WTC11 (cell line): ENCODE data around the gene CD59.

ENCODE experiments used
- CREB1 ChIP-seq: sonication (generic); formaldehyde crosslinking; IDR thresholded peaks from 2 replicates; pipeline ENCODE4 v1.8.0; 2023; ENCODE audit warnings: mild to moderate bottlenecking, missing genetic modification reagents
- CREM ChIP-seq: sonication (generic); formaldehyde crosslinking; IDR thresholded peaks from 2 replicates; pipeline ENCODE4 v1.8.1; 2022; ENCODE audit warnings: mild to moderate bottlenecking, missing genetic modification reagents, moderate library complexity
- ELF4 ChIP-seq: sonication (generic); formaldehyde crosslinking; IDR thresholded peaks from 2 replicates; pipeline ENCODE4 v1.8.1; 2022; ENCODE audit warnings: low read depth, mild to moderate bottlenecking, moderate library complexity, missing genetic modification reagents
- ETV6 ChIP-seq: sonication (generic); formaldehyde crosslinking; IDR thresholded peaks from 2 replicates; pipeline ENCODE4 v1.8.1; 2022; ENCODE audit warnings: mild to moderate bottlenecking, missing genetic modification reagents
- FOXP4 ChIP-seq: sonication (generic); formaldehyde crosslinking; IDR thresholded peaks from 2 replicates; pipeline ENCODE4 v1.8.0; 2022; ENCODE audit warnings: mild to moderate bottlenecking, missing genetic modification reagents
- GABPB1 ChIP-seq: sonication (generic); formaldehyde crosslinking; IDR thresholded peaks from 2 replicates; pipeline ENCODE4 v1.8.1; 2023; ENCODE audit warnings: mild to moderate bottlenecking, missing genetic modification reagents
- HMGXB4 ChIP-seq: sonication (generic); formaldehyde crosslinking; IDR thresholded peaks from 2 replicates; pipeline ENCODE4 v1.8.1; 2023; ENCODE audit warnings: mild to moderate bottlenecking, moderate library complexity, missing genetic modification reagents
- NR1H2 ChIP-seq: sonication (generic); formaldehyde crosslinking; IDR thresholded peaks from 2 replicates; pipeline ENCODE4 v1.9.0; 2021; ENCODE audit warnings: mild to moderate bottlenecking, moderate library complexity, missing genetic modification reagents
- TEAD1 ChIP-seq: sonication (generic); formaldehyde crosslinking; IDR thresholded peaks from 2 replicates; pipeline ENCODE4 v1.8.0; 2022; ENCODE audit warnings: mild to moderate bottlenecking, missing genetic modification reagents
- ZNF121 ChIP-seq: sonication (generic); formaldehyde crosslinking; IDR thresholded peaks from 2 replicates; pipeline ENCODE4 v1.8.0; 2023; ENCODE audit warnings: missing genetic modification reagents
- ZNF232 ChIP-seq: sonication (generic); formaldehyde crosslinking; IDR thresholded peaks from 2 replicates; pipeline ENCODE4 v1.8.0; 2022; ENCODE audit warnings: mild to moderate bottlenecking, missing genetic modification reagents
- ZNF416 ChIP-seq: fragments of 250-450 bp; sonication (Bioruptor Pico); IDR thresholded peaks from 2 replicates; pipeline ENCODE4 v1.9.0; 2021; ENCODE audit warnings: mild to moderate bottlenecking, inconsistent platforms
- TF ChIP-seq, protein P1 (sequence below): fragments of 200-600 bp; IDR thresholded peaks from 2 replicates; pipeline ENCODE4 v1.8.0; 2022; ENCODE audit warnings: antibody characterized with exemption
- TF ChIP-seq, protein P2 (sequence below): sonication (generic); formaldehyde crosslinking; conservative IDR thresholded peaks from 2 replicates; pipeline ENCODE4 v1.8.1; 2022; ENCODE audit warnings: mild to moderate bottlenecking, missing genetic modification reagents

DNA sequence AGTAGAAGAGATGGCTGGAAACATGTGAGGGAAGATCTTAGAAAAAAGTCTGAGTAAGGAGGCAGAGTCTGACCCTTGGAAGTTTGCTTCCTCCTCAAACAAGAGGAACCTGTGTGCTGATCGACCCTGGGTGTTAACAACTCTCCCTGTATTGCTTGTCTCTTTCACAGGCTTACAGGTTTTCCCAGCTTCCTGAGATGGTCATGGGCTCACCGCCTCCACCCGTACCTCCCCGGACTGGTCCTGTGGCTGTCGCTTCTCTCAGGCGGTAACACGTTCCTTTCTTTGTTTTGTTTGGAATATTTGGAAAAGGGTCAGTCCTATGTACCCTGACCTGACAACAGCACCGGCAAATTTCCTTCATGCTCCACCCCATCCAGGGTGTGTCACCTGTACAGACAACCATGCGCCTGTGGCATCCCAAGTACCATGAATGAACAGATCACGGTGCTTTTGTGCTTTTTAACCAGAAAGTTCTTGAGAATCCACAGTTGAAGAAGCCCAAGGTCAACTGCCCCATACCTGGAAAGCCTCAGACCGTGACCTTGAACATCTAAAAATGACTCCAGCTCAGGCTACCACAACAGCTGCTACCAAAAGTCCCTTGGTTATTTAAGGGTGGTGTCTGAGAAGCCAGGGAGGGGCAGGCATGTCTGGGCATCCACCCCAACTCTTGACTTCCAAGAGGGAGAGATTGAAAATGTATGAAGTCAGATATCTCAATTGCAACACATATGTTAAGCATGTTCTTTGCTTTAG lies 80.2 kb downstream of the CD59 start:
- TF ChIP-seq, protein P1, sequence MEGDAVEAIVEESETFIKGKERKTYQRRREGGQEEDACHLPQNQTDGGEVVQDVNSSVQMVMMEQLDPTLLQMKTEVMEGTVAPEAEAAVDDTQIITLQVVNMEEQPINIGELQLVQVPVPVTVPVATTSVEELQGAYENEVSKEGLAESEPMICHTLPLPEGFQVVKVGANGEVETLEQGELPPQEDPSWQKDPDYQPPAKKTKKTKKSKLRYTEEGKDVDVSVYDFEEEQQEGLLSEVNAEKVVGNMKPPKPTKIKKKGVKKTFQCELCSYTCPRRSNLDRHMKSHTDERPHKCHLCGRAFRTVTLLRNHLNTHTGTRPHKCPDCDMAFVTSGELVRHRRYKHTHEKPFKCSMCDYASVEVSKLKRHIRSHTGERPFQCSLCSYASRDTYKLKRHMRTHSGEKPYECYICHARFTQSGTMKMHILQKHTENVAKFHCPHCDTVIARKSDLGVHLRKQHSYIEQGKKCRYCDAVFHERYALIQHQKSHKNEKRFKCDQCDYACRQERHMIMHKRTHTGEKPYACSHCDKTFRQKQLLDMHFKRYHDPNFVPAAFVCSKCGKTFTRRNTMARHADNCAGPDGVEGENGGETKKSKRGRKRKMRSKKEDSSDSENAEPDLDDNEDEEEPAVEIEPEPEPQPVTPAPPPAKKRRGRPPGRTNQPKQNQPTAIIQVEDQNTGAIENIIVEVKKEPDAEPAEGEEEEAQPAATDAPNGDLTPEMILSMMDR: no peak
- TF ChIP-seq HMGXB4 (CRISPR knock-in tag) (no peak), ZNF232 (CRISPR knock-in tag) (no peak), ETV6 (CRISPR knock-in tag) (no peak), CREM (CRISPR knock-in tag) (no peak), ZNF121 (CRISPR knock-in tag) (no peak), NR1H2 (CRISPR knock-in tag) (no peak), CREB1 (CRISPR knock-in tag) (no peak), ZNF416 (CRISPR knock-in tag) (no peak), ELF4 (CRISPR knock-in tag) (no peak), TEAD1 (CRISPR knock-in tag) (no peak), GABPB1 (CRISPR knock-in tag) (no peak), FOXP4 (CRISPR knock-in tag) (no peak)
- TF ChIP-seq, protein P2, sequence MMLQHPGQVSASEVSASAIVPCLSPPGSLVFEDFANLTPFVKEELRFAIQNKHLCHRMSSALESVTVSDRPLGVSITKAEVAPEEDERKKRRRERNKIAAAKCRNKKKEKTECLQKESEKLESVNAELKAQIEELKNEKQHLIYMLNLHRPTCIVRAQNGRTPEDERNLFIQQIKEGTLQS: no peak
